Psoas muscle (tissue), 8 donors: ENCODE data around the gene ZNF236. TPM values are rescaled to one million over a fixed set of nuclear protein-coding genes. Genes with fewer than 3 reads are reported as not detected.
"Not testable (repeated sequence)": the region's sequence is repeated elsewhere in the genome, so short reads cannot be mapped to it uniquely, and the experiment has no call there.

Source experiments
- ATAC-seq, 4 donors: fragments of 200-7000 bp; cut with Tn5 transposase; one replicate each; pipeline ENCODE4 v1.9.1; 2020; ENCODE audit warnings: moderate library complexity in 3 of 4, mild to moderate bottlenecking in 2 of 4
- DNase-seq, 2 donors: peaks; one replicate each; pipeline ENCODE4 v3.0.0-alpha.2; 2020
- H3K27ac ChIP-seq: fragments of 200-600 bp; one replicate; pipeline ENCODE4 v1.8.0; 2022
- H3K27me3 ChIP-seq, 3 donors: fragments of 200-600 bp in 1 of 3; one replicate each; pipeline versions ENCODE4 v1.6.1 to v1.8.0; 2013 to 2022; ENCODE audit warnings: low read length in 2 of 3, mild to moderate bottlenecking in 2 of 3, moderate library complexity in 1 of 3; ENCODE audit not compliant: insufficient read depth in 3 of 3
- H3K36me3 ChIP-seq, 2 donors: fragments of 200-600 bp in 1 of 2; one replicate each; pipeline versions ENCODE4 v1.6.1 to v1.8.0; 2013 to 2022; ENCODE audit warnings: low read depth in 1 of 2, mild to moderate bottlenecking in 1 of 2, moderate library complexity in 1 of 2; ENCODE audit not compliant: insufficient read depth in 1 of 2
- H3K4me1 ChIP-seq: fragments of 200-600 bp; one replicate; pipeline ENCODE4 v1.8.0; 2022
- H3K4me3 ChIP-seq: fragments of 200-600 bp; one replicate; pipeline ENCODE4 v1.8.0; 2022; ENCODE audit warnings: mild to moderate bottlenecking
- H3K9me3 ChIP-seq: fragments of 200-600 bp; one replicate; pipeline ENCODE4 v1.8.0; 2022
- CTCF ChIP-seq: fragments of 200-600 bp; IDR thresholded peaks from one replicate; pipeline ENCODE4 v1.8.0; 2022; ENCODE audit warnings: antibody characterized with exemption
- WGBS, 3 donors: extraction: QIAGEN DNeasy Blood & Tissue Kit; methylation state at CpG; one replicate each; pipeline versions ENCODE4 v1.1.6 to v1.1.7; 2013; 5-methylcytosine and 5-hydroxymethylcytosine counted together
- intact Hi-C, 2 donors: fragments of 100-400 bp; cut with DNase I; formaldehyde crosslinking; loops; one replicate each; pipeline versions ENCODE4 v1.11.0 to v1.14.2; 2022
- polyA plus RNA-seq, 3 donors: library from polyadenylated mRNA; stranded (reverse); fragments of 200-250 nt; gene quantifications; one replicate each; pipeline ENCODE4 v1.2.3, GENCODE V29; 2013
- total RNA-seq, 4 donors: library from RNA; stranded (reverse); fragmentation: NEBNext Ultra II Directional in 2 of 4; extraction: Animal tissue kit (Norgen Biotek cat#: 25700) in 2 of 4; gene quantifications; one replicate each; pipeline versions ENCODE4 v1.2.1 to v1.2.4, GENCODE V29; 2021 to 2023
- donor health status: healthy with polysubstance abuse.
- donor health status: DM: no; HTN: no; CAD: no; lungs with moderate emphysema.
- donor health status: Bipolar disorder and iron deficiency.
- donor health status: healthy.
- donor health status: DM: yes; HTN: yes; CAD: no.
- donor health status: DM: no; HTN: no; CAD: no.
- donor health status: DM: no; HTN: no; CAD: no.
- donor health status: DM: yes; HTN: yes; CAD: no.

Gene ZNF236
- total and polyA plus RNA-seq, 7 donors, result 0.76 to 9.4 (median 7.5) TPM

- intact Hi-C loops, result no loop called here
- ATAC-seq, result no peak
These were observed 16.1 kb upstream of the ZNF236 start for GRCh38 chr18:76806301-76806700.

GRCh38 chr18:76808561-76808960, 13.8 kb upstream of the ZNF236 start:
- no peaks in the 10 kb centered on the region for H3K36me3 ChIP-seq
- H3K9me3 ChIP-seq, result no peaks in the 10 kb centered on the region
- H3K4me3 ChIP-seq, result no peak overlapping the region
- H3K27me3 ChIP-seq, result no peaks in the 10 kb centered on the region
- no peak for TF ChIP-seq CTCF
- 84 to 90% (median 89%) methylated on average over 10 of the region's 10 CpGs for WGBS, 3 donors
- ATAC-seq, result no peak
- intact Hi-C loops, result no loop called here
- no peak for DNase-seq
- H3K4me1 ChIP-seq, result no peaks in the 10 kb centered on the region
- no peak overlapping the region for H3K27ac ChIP-seq

More at GRCh38 chr18:76806301-76806700, 16.1 kb upstream of the ZNF236 start:
- H3K9me3 ChIP-seq, result no peaks in the 10 kb centered on the region
- no peaks in the 10 kb centered on the region for H3K36me3 ChIP-seq
- H3K27ac ChIP-seq, result no peak overlapping the region
- TF ChIP-seq CTCF, result no peak
- no peak overlapping the region for H3K4me3 ChIP-seq
- H3K27me3 ChIP-seq, result peaks cover 0 to 4% (median 0%) of the 10 kb centered on the region in 3 donors
- WGBS, 3 donors, result 90 to 92% (median 90%) methylated on average over 7 of the region's 7 CpGs
- DNase-seq, result no peak
- peaks cover 3% of the 10 kb centered on the region for H3K4me1 ChIP-seq

GRCh38 chr18:76811530-76811929, 10.8 kb upstream of the ZNF236 start:
- H3K4me1 ChIP-seq, H3K9me3 ChIP-seq, H3K27me3 ChIP-seq, H3K4me3 ChIP-seq, H3K36me3 ChIP-seq, intact Hi-C loops, H3K27ac ChIP-seq, ATAC-seq, DNase-seq: not testable (repeated sequence)
- WGBS, 3 donors, result 92 to 96% (median 94%) methylated on average over 7 of the region's 7 CpGs

- 89 to 90% (median 89%) methylated on average over 11 of the region's 11 CpGs for WGBS, 3 donors
- H3K27me3 ChIP-seq, result no peaks in the 10 kb centered on the region
- DNase-seq (no peak), ATAC-seq (no peak)
- TF ChIP-seq CTCF, result no peak
- no peak overlapping the region for H3K4me3 ChIP-seq
- intact Hi-C loops, result no loop called here
- no peaks in the 10 kb centered on the region for H3K4me1 ChIP-seq
- H3K27ac ChIP-seq, result no peak overlapping the region
- H3K9me3 ChIP-seq, result no peaks in the 10 kb centered on the region
- peaks cover 0 to 14% of the 10 kb centered on the region in 2 donors for H3K36me3 ChIP-seq
These were observed 8.1 kb upstream of the ZNF236 start for GRCh38 chr18:76814256-76814655.

GRCh38 chr18:76816127-76816526, 6.2 kb upstream of the ZNF236 start:
- ATAC-seq, result no peak
- no peak for TF ChIP-seq CTCF
- intact Hi-C loops, result no loop called here

More at GRCh38 chr18:76816127-76816526, 6.2 kb upstream of the ZNF236 start:
- Histone ChIP-seq H3K27me3 (no peaks in the 10 kb centered on the region), H3K27ac (no peak overlapping the region), H3K9me3 (no peaks in the 10 kb centered on the region), H3K4me3 (no peak overlapping the region), H3K36me3 (peaks cover 0 to 14% of the 10 kb centered on the region in 2 donors), H3K4me1 (peaks cover 6% of the 10 kb centered on the region)
- 70 to 78% (median 75%) methylated on average over 8 of the region's 8 CpGs for WGBS, 3 donors
- no peak for DNase-seq
